Spleen (tissue), 11 donors: ENCODE measurements around the gene ASPDH. TPM values are rescaled to one million over a fixed set of nuclear protein-coding genes. Genes with fewer than 3 reads are reported as not detected.
A peak's percentile ranks its signal among the peaks of the same experiment; 100 is the strongest.

ENCODE experiments used
- DNase-seq: peaks from one replicate; pipeline ENCODE4 v3.0.0-alpha.2; 2020
- H3K27ac ChIP-seq, 8 donors: fragments of 200-600 bp; sonication (generic) in 7 of 8; 1 replicate in 4 of 8; 2 replicates in 4 of 8; pipeline versions ENCODE4 v1.5.0 to v1.8.0; 2016 to 2021; ENCODE audit warnings: inconsistent platforms in 4 of 8, mild to moderate bottlenecking in 4 of 8, moderate library complexity in 1 of 8
- H3K27me3 ChIP-seq, 7 donors: fragments of 200-600 bp; sonication (generic) in 6 of 7; replicated peaks in 1 of 7; 1 replicate in 4 of 7; 2 replicates in 3 of 7; pipeline versions ENCODE4 v1.5.0 to v1.8.0; 2016 to 2021; ENCODE audit warnings: inconsistent platforms in 3 of 7, mild to moderate bottlenecking in 1 of 7
- H3K36me3 ChIP-seq, 6 donors: fragments of 200-600 bp; sonication (generic) in 5 of 6; 1 replicate in 4 of 6; 2 replicates in 2 of 6; pipeline versions ENCODE4 v1.5.0 to v1.8.0; 2016 to 2021; ENCODE audit warnings: inconsistent platforms in 2 of 6
- H3K4me1 ChIP-seq, 6 donors: fragments of 200-600 bp; sonication (generic) in 5 of 6; 1 replicate in 3 of 6; 2 replicates in 3 of 6; pipeline versions ENCODE4 v1.5.0 to v1.8.0; 2016 to 2021; ENCODE audit warnings: inconsistent platforms in 3 of 6
- H3K4me3 ChIP-seq, 8 donors: fragments of 200-600 bp; sonication (generic) in 7 of 8; 1 replicate in 4 of 8; 2 replicates in 4 of 8; pipeline versions ENCODE4 v1.5.0 to v1.8.0; 2016 to 2021; ENCODE audit warnings: inconsistent platforms in 4 of 8, mild to moderate bottlenecking in 4 of 8, moderate library complexity in 2 of 8
- H3K9me3 ChIP-seq, 8 donors: fragments of 200-600 bp; sonication (generic) in 7 of 8; 1 replicate in 4 of 8; 2 replicates in 4 of 8; pipeline versions ENCODE4 v1.5.0 to v1.8.0; 2016 to 2021; ENCODE audit warnings: inconsistent platforms in 4 of 8
- POLR2A ChIP-seq, 3 donors: fragments of 450-650 bp; IDR thresholded peaks; one replicate each; pipeline ENCODE4 v1.5.1; 2017; ENCODE audit warnings: antibody characterized with exemption in 3 of 3, mild to moderate bottlenecking in 1 of 3
- POLR2AphosphoS5 ChIP-seq, 3 donors: sonication (generic); formaldehyde crosslinking; IDR thresholded peaks; one replicate each; pipeline ENCODE4 v1.5.1; 2017; ENCODE audit warnings: antibody characterized with exemption in 3 of 3
- WGBS, 5 donors: extraction: QIAGEN DNeasy Blood & Tissue Kit in 3 of 5; methylation state at CpG; one replicate each; pipeline versions ENCODE4 v1.1.5 to v1.1.7; 2013 to 2018; 5-methylcytosine and 5-hydroxymethylcytosine counted together
- intact Hi-C: fragments of 100-400 bp; cut with DNase I; formaldehyde crosslinking; loops from one replicate; pipeline ENCODE4 v1.15.0; 2023; ENCODE audit warnings: low total_unique reads
- polyA plus RNA-seq, 3 donors: library from polyadenylated mRNA; stranded (reverse); fragments of 200-250 nt; gene quantifications; one replicate each; pipeline ENCODE4 v1.2.1, GENCODE V29; 2013
- total RNA-seq, 7 donors: library from RNA; depleted of rRNA in 3 of 7; stranded (reverse); fragments of >200 nt in 3 of 7; fragmentation: NEBNext Ultra II Directional in 4 of 7; extraction: Animal tissue kit (Norgen Biotek cat#: 25700) in 4 of 7; gene quantifications; one replicate each; pipeline versions ENCODE4 v1.1.0 to v1.2.1, GENCODE V29; 2016 to 2021
- TF ChIP-seq, protein P1 (sequence below), 11 experiments: fragments of 200-600 bp in 7 of 11; fragments of 450-650 bp in 4 of 11; sonication (generic) in 4 of 11; IDR thresholded peaks in 8 of 11; conservative IDR thresholded peaks in 3 of 11; 1 replicate in 7 of 11; 2 replicates in 4 of 11; pipeline versions ENCODE4 v1.4.0 to v1.8.0; 2016 to 2021; ENCODE audit warnings: antibody characterized with exemption in 11 of 11, inconsistent platforms in 4 of 11, mild to moderate bottlenecking in 1 of 11
- donor health status: healthy with polysubstance abuse.
- donor health status: DM: no; HTN: no; CAD: no; lungs with moderate emphysema.
- donor health status: DM: no; HTN: no; CAD: no.
- donor health status: Bipolar disorder and iron deficiency.
- donor health status: healthy.
- donor health status: DM: no; HTN: no; CAD: no.
- donor health status: DM: yes; HTN: yes; CAD: no.

ASPDH gene
- total and polyA plus RNA-seq, 10 donors: not detected

GRCh38 chr19:50510121-50510670, 3.5 kb downstream of the ASPDH start:
- intact Hi-C loops: no loop called here
- H3K4me1 ChIP-seq: peaks cover 0 to 20% (median 13%) of the 10 kb centered on the region in 6 donors
- peaks cover 0 to 12% (median 4%) of the 10 kb centered on the region in 6 donors for H3K36me3 ChIP-seq
- H3K4me3 ChIP-seq: peak overlapping the region; percentile 43 to 81 (median 62)
- peak overlapping the region in 6 of 8 donors; percentile 80 to 90 (median 89) for H3K27ac ChIP-seq
- 63 to 83% (median 70%) methylated on average over 17 to 26 of the region's 26 CpGs for WGBS, 5 donors
- DNase-seq: peak; percentile 86
- no peaks in the 10 kb centered on the region for H3K9me3 ChIP-seq
- H3K27me3 ChIP-seq: peaks cover 0 to 17% (median 0%) of the 10 kb centered on the region in 7 donors
- peak in 1 of 3 donors; percentile 38 for TF ChIP-seq POLR2AphosphoS5 (IDR thresholded peaks at IDR 0.05)
- no peak for TF ChIP-seq POLR2A (IDR thresholded peaks at IDR 0.05)
- TF ChIP-seq, protein P1, sequence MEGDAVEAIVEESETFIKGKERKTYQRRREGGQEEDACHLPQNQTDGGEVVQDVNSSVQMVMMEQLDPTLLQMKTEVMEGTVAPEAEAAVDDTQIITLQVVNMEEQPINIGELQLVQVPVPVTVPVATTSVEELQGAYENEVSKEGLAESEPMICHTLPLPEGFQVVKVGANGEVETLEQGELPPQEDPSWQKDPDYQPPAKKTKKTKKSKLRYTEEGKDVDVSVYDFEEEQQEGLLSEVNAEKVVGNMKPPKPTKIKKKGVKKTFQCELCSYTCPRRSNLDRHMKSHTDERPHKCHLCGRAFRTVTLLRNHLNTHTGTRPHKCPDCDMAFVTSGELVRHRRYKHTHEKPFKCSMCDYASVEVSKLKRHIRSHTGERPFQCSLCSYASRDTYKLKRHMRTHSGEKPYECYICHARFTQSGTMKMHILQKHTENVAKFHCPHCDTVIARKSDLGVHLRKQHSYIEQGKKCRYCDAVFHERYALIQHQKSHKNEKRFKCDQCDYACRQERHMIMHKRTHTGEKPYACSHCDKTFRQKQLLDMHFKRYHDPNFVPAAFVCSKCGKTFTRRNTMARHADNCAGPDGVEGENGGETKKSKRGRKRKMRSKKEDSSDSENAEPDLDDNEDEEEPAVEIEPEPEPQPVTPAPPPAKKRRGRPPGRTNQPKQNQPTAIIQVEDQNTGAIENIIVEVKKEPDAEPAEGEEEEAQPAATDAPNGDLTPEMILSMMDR (IDR thresholded peaks at IDR 0.05 in 8 of 11, conservative IDR thresholded peaks at IDR 0.05 in 3 of 11): no peak

GRCh38 chr19:50509366-50509765, 4.3 kb downstream of the ASPDH start:
- TF ChIP-seq, protein P1 (IDR thresholded peaks at IDR 0.05 in 8 of 11, conservative IDR thresholded peaks at IDR 0.05 in 3 of 11): no peak
- no peak for TF ChIP-seq POLR2AphosphoS5 (IDR thresholded peaks at IDR 0.05)
- no peak for TF ChIP-seq POLR2A (IDR thresholded peaks at IDR 0.05)
- peaks cover 0 to 12% (median 4%) of the 10 kb centered on the region in 6 donors for H3K36me3 ChIP-seq
- intact Hi-C loops: no loop called here
- no peak overlapping the region for H3K27ac ChIP-seq
- H3K4me1 ChIP-seq: peaks cover 0 to 20% (median 13%) of the 10 kb centered on the region in 6 donors
- DNase-seq: peak; percentile 68
- 87 to 91% (median 88%) methylated on average over 11 of the region's 11 CpGs for WGBS, 5 donors
- no peaks in the 10 kb centered on the region for H3K9me3 ChIP-seq
- peaks cover 0 to 9% (median 0%) of the 10 kb centered on the region in 7 donors for H3K27me3 ChIP-seq
- no peak overlapping the region for H3K4me3 ChIP-seq

- DNase-seq: peak; percentile 43
- Histone ChIP-seq H3K4me3 (no peak overlapping the region), H3K36me3 (peaks cover 0 to 12% (median 4%) of the 10 kb centered on the region in 6 donors), H3K27ac (no peak overlapping the region), H3K4me1 (peaks cover 0 to 20% (median 13%) of the 10 kb centered on the region in 6 donors), H3K9me3 (no peaks in the 10 kb centered on the region), H3K27me3 (peaks cover 0 to 4% (median 0%) of the 10 kb centered on the region in 7 donors)
- intact Hi-C loops: no loop called here
- TF ChIP-seq, protein P1 (IDR thresholded peaks at IDR 0.05 in 8 of 11, conservative IDR thresholded peaks at IDR 0.05 in 3 of 11): no peak
- TF ChIP-seq POLR2A (IDR thresholded peaks at IDR 0.05): no peak
- TF ChIP-seq POLR2AphosphoS5 (IDR thresholded peaks at IDR 0.05): no peak
- WGBS, 5 donors: 93 to 98% (median 95%) methylated on average over 3 of the region's 3 CpGs
Measured at GRCh38 chr19:50508843-50509190, 4.9 kb downstream of the ASPDH start.

GRCh38 chr19:50507376-50507775, 6.3 kb downstream of the ASPDH start:
- DNase-seq: peak; percentile 71
- Histone ChIP-seq H3K36me3 (peaks cover 0 to 12% (median 4%) of the 10 kb centered on the region in 6 donors), H3K27ac (no peak overlapping the region), H3K4me1 (peaks cover 0 to 20% (median 13%) of the 10 kb centered on the region in 6 donors), H3K4me3 (no peak overlapping the region), H3K9me3 (no peaks in the 10 kb centered on the region), H3K27me3 (no peaks in the 10 kb centered on the region)
- WGBS, 5 donors: 92 to 95% (median 93%) methylated on average over 8 of the region's 8 CpGs
- TF ChIP-seq, protein P1 (IDR thresholded peaks at IDR 0.05 in 8 of 11, conservative IDR thresholded peaks at IDR 0.05 in 3 of 11): no peak
- TF ChIP-seq POLR2AphosphoS5 (IDR thresholded peaks at IDR 0.05): peak in 1 of 3 donors; percentile 20
- TF ChIP-seq POLR2A (IDR thresholded peaks at IDR 0.05): no peak
- intact Hi-C loops: no loop called here
